B cell (primary cell): ENCODE results near the gene YEATS2. TPM values are rescaled to one million over a fixed set of nuclear protein-coding genes. Genes with fewer than 3 reads are reported as not detected.

ENCODE experiments used
- ATAC-seq: fragments of 200-7000 bp; cut with Tn5 transposase; one replicate; pipeline ENCODE4 v1.10.0; 2021; ENCODE audit warnings: low read depth, mild to moderate bottlenecking, moderate number of reproducible peaks, moderate library complexity
- CTCF ChIA-PET: fragments of 350-600 bp; sonication (Branson Sonifier 250); formaldehyde crosslinking; loops from one replicate; lab custom pipeline; 2021; ENCODE audit warnings: antibody characterized with exemption, inconsistent platforms; lab: Charles Lee
- POLR2A ChIA-PET: fragments of 350-600 bp; sonication (Branson Sonifier 250); formaldehyde crosslinking; loops from one replicate; lab custom pipeline; 2021; ENCODE audit warnings: antibody characterized with exemption; lab: Charles Lee
- DNase-seq: peaks from one replicate; pipeline ENCODE4 v3.0.0; 2013
- H2AFZ ChIP-seq: 2 replicates; pipeline ENCODE4 v1.6.1; 2012; ENCODE audit warnings: mild to moderate bottlenecking, low read depth, low read length; ENCODE audit not compliant: insufficient read depth, poor library complexity, severe bottlenecking
- H3K27ac ChIP-seq, 2 donors: 1 replicate in 1 of 2; 2 replicates in 1 of 2; pipeline ENCODE4 v1.5.1; 2012 to 2013; ENCODE audit warnings: low read length in 2 of 2, mild to moderate bottlenecking in 2 of 2, moderate library complexity in 1 of 2
- H3K27me3 ChIP-seq, 4 experiments: fragments of 200-600 bp in 1 of 4; sonication (generic) in 1 of 4; replicated peaks in 1 of 4; 1 replicate in 2 of 4; 2 replicates in 2 of 4; pipeline versions ENCODE4 v1.6.1 to v1.7.0; 2013 to 2016; ENCODE audit warnings: low read length in 3 of 4, mild to moderate bottlenecking in 2 of 4, mixed read lengths in 1 of 4, moderate library complexity in 1 of 4; ENCODE audit not compliant: insufficient read depth in 4 of 4, control insufficient read depth in 3 of 4; ENCODE audit errors: control extremely low read depth in 1 of 4
- H3K36me3 ChIP-seq, 2 experiments: replicated peaks in 1 of 2; 1 replicate in 1 of 2; 2 replicates in 1 of 2; pipeline versions ENCODE4 v1.6.1 to v1.7.1; 2013; ENCODE audit warnings: low read length in 1 of 2; ENCODE audit not compliant: insufficient read depth in 2 of 2, control insufficient read depth in 1 of 2; ENCODE audit errors: control extremely low read depth in 1 of 2, extremely low read depth in 1 of 2
- H3K4me1 ChIP-seq, 2 donors: fragments of 200-600 bp in 1 of 2; sonication (generic) in 1 of 2; 1 replicate in 1 of 2; 2 replicates in 1 of 2; pipeline versions ENCODE4 v1.5.1 to v1.6.1; 2013 to 2017; ENCODE audit warnings: low read length in 2 of 2; ENCODE audit not compliant: control insufficient read depth in 2 of 2, insufficient read depth in 2 of 2
- H3K4me2 ChIP-seq: replicated peaks from 2 replicates; pipeline ENCODE3; 2012; ENCODE audit warnings: mild to moderate bottlenecking, low read depth, low read length; ENCODE audit not compliant: poor library complexity, severe bottlenecking
- H3K4me3 ChIP-seq, 5 experiments: fragments of 200-600 bp in 1 of 5; sonication (generic) in 1 of 5; 1 replicate in 3 of 5; 2 replicates in 2 of 5; pipeline versions ENCODE4 v1.5.1 to v1.7.0; 2011 to 2016; ENCODE audit warnings: low read length in 4 of 5, mild to moderate bottlenecking in 4 of 5, low read depth in 2 of 5, control low read depth in 1 of 5, moderate library complexity in 1 of 5; ENCODE audit not compliant: insufficient read depth in 1 of 5; ENCODE audit errors: control extremely low read depth in 1 of 5, extremely low read depth in 1 of 5
- H3K79me2 ChIP-seq: fragments of 200-600 bp; sonication (generic); one replicate; pipeline ENCODE4 v1.6.0; 2016; ENCODE audit warnings: low read length; ENCODE audit not compliant: control insufficient read depth, insufficient read depth
- H3K9ac ChIP-seq: fragments of 200-600 bp; sonication (generic); 2 replicates; pipeline ENCODE4 v1.6.1; 2017; ENCODE audit warnings: mild to moderate bottlenecking, low read length, moderate library complexity
- H3K9me3 ChIP-seq, 3 donors: one replicate each; pipeline versions ENCODE4 v1.6.1 to v1.7.1; 2013; ENCODE audit warnings: low read length in 2 of 3; ENCODE audit not compliant: control insufficient read depth in 2 of 3, insufficient read depth in 1 of 3; ENCODE audit errors: control extremely low read depth in 1 of 3
- H4K20me1 ChIP-seq: 2 replicates; pipeline ENCODE4 v1.6.0; 2012; ENCODE audit warnings: mild to moderate bottlenecking, low read length; ENCODE audit not compliant: insufficient read depth, control insufficient read depth, poor library complexity, severe bottlenecking
- H3K27ac Mint-ChIP-seq: one replicate; pipeline ENCODE4 v1.8.0; 2021; ENCODE audit warnings: mixed read lengths
- H3K27me3 Mint-ChIP-seq: one replicate; pipeline ENCODE4 v1.8.0; 2021; ENCODE audit warnings: mixed read lengths
- H3K4me1 Mint-ChIP-seq: one replicate; pipeline ENCODE4 v1.8.0; 2021; ENCODE audit warnings: mixed read lengths
- H3K4me3 Mint-ChIP-seq: one replicate; pipeline ENCODE4 v1.8.0; 2021; ENCODE audit warnings: mixed read lengths
- H3K9me3 Mint-ChIP-seq: one replicate; pipeline ENCODE4 v1.8.0; 2022; ENCODE audit warnings: mixed read lengths; ENCODE audit not compliant: insufficient read depth
- EZH2 ChIP-seq: IDR thresholded peaks from 2 replicates; pipeline ENCODE4 v1.6.1; 2012; ENCODE audit warnings: borderline replicate concordance, low read depth, mild to moderate bottlenecking, moderate library complexity, low read length; ENCODE audit not compliant: insufficient read depth, poor library complexity, severe bottlenecking
- WGBS: methylation state at CpG from one replicate; pipeline ENCODE4 v1.1.5; 2013; ENCODE audit warnings: missing lambda C conversion rate; ENCODE audit not compliant: insufficient coverage; 5-methylcytosine and 5-hydroxymethylcytosine counted together
- intact Hi-C: fragments of 100-400 bp; cut with micrococcal nuclease; formaldehyde crosslinking; loops from one replicate; pipeline ENCODE4 v1.10.0; 2022
- polyA plus RNA-seq: library from polyadenylated mRNA; depleted of rRNA; stranded (reverse); fragments of >200 nt; gene quantifications from 2 replicates; pipeline ENCODE4 v1.2.3, GENCODE V29; 2012
- total RNA-seq, 2 donors: library from RNA; stranded (reverse); fragments of 120-200 nt in 1 of 2; gene quantifications; 1 replicate in 1 of 2; 2 replicates in 1 of 2; pipeline versions ENCODE4 v1.2.3 to v1.2.4, GENCODE V29; 2013 to 2022
- TF ChIP-seq, protein P1 (sequence below): fragments of 200-600 bp; IDR thresholded peaks from one replicate; pipeline ENCODE4 v1.8.0; 2022; ENCODE audit warnings: antibody characterized with exemption, mild to moderate bottlenecking

YEATS2 gene
- total and polyA plus RNA-seq, 2 donors (not counting 1 experiment from before 2014, with no cell fraction given) = 21.8 to 26.7 TPM

DNA sequence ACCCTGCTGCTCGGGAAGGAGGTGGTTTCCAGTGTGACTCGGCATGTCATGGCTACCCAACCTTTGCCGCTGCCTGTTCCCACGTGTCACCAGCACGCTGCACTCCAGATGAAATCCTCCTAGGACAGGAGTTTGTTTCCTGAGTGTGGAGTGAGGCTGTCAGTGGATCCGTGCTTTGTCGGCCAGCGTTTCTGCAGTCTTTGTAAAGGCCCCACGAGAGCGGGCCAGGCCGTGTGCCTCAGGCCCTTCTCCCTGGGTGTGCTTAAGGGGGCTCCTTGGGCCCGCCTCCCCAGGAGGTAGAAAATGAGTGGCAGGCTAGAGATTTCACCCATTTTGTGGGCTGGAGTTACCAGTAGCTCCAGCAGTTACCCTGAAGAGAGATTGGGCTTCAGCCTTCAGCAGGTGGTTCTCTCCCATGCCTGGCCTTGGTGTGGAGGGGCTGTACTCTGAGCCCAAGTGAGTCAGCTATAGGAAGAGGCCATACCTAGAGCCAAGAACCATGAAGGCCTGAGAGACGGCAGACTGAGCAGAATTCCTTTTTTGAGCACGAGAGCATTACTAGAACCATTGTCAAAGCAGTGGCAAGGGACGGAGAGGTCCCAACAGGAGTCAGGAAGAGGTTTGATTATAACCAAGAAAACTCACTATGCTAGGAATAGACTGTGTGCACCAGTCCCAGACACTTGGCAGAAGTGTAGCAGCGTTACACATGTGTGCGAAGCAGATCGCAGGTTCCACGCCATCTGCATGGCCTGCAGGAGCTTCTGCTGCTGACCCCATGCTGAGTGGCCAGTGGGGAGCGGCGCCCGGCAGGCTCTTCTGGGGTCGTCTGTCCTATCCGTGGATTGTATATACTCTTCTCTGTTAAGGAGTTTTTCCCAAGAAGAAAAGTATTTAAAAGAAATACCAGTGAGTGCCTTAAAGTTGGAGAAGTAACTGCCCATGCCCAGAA is 113.3 kb downstream of the YEATS2 start:
- Histone ChIP-seq H3K9me3 (no peaks in the 10 kb centered on the region), H3K27ac (no peak overlapping the region), H3K79me2 (no peaks in the 10 kb centered on the region), H4K20me1 (no peaks in the 10 kb centered on the region), H3K4me2 (no peak overlapping the region), H3K36me3 (peaks cover 4 to 52% of the 10 kb centered on the region in 2 experiments), H3K9ac (no peak overlapping the region), H2AFZ (no peak overlapping the region), H3K27me3 (no peaks in the 10 kb centered on the region), H3K4me1 (no peaks in the 10 kb centered on the region), H3K4me3 (no peak overlapping the region)
- no peak for DNase-seq
- Mint-ChIP-seq H3K27me3 (no peaks in the 10 kb centered on the region), H3K4me1 (no peaks in the 10 kb centered on the region), H3K9me3 (no peaks in the 10 kb centered on the region), H3K27ac (no peak overlapping the region), H3K4me3 (no peak overlapping the region)
- TF ChIP-seq EZH2 = no peak
- TF ChIP-seq, protein P1, sequence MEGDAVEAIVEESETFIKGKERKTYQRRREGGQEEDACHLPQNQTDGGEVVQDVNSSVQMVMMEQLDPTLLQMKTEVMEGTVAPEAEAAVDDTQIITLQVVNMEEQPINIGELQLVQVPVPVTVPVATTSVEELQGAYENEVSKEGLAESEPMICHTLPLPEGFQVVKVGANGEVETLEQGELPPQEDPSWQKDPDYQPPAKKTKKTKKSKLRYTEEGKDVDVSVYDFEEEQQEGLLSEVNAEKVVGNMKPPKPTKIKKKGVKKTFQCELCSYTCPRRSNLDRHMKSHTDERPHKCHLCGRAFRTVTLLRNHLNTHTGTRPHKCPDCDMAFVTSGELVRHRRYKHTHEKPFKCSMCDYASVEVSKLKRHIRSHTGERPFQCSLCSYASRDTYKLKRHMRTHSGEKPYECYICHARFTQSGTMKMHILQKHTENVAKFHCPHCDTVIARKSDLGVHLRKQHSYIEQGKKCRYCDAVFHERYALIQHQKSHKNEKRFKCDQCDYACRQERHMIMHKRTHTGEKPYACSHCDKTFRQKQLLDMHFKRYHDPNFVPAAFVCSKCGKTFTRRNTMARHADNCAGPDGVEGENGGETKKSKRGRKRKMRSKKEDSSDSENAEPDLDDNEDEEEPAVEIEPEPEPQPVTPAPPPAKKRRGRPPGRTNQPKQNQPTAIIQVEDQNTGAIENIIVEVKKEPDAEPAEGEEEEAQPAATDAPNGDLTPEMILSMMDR = no peak
- POLR2A ChIA-PET = no interaction called here
- CTCF ChIA-PET = no interaction called here
- intact Hi-C loops = no loop called here
- 95% methylated on average over 23 of the region's 24 CpGs for WGBS
- no peak for ATAC-seq

DNA sequence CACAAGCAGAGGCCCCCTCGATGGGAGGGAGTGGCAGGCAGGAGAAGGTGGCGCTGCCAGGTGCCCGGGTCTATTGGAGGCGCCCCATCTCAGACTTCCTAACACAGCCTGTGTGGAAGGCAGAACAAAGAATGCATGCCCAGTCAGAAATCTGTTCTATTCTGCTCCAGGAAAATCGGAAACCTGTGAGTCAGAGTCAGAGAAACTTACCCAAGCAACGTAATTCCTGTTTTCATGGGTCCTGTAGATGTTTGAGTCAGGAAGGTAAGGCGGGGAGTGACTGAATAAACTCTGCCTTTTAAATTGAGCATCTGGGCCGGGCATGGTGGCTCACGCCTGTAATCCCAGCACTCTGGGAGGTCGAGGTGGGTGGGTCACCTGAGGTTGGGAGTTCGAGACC is 114.0 kb downstream of the YEATS2 start:
- ATAC-seq = no peak
- no peak for TF ChIP-seq EZH2
- H3K27me3 Mint-ChIP-seq = no peaks in the 10 kb centered on the region
- Histone ChIP-seq H3K9me3 (no peaks in the 10 kb centered on the region), H3K4me3 (no peak overlapping the region), H3K27me3 (no peaks in the 10 kb centered on the region), H3K36me3 (peaks cover 4 to 46% of the 10 kb centered on the region in 2 experiments), H3K4me1 (no peaks in the 10 kb centered on the region), H3K9ac (no peak overlapping the region), H2AFZ (no peak overlapping the region), H3K27ac (no peak overlapping the region), H4K20me1 (no peaks in the 10 kb centered on the region), H3K79me2 (no peaks in the 10 kb centered on the region), H3K4me2 (no peak overlapping the region)
- ChIA-PET CTCF (no interaction called here), POLR2A (no interaction called here)
- 96% methylated on average over 7 of the region's 11 CpGs for WGBS
- intact Hi-C loops = no loop called here
- H3K27ac Mint-ChIP-seq = no peak overlapping the region
- DNase-seq = no peak
- no peaks in the 10 kb centered on the region for H3K4me1 Mint-ChIP-seq
- no peaks in the 10 kb centered on the region for H3K9me3 Mint-ChIP-seq
- H3K4me3 Mint-ChIP-seq = no peak overlapping the region
